RWPE1 (cell line): ENCODE results near the gene ZNF577.

Source experiments
- CTCF ChIA-PET: fragments of 350-600 bp; sonication (Branson Sonifier 250); formaldehyde crosslinking; extraction: SDS; loops from one replicate; lab custom pipeline; 2021; lab: Yijun Ruan, JAX
- POLR2A ChIA-PET: fragments of 400-600 bp; formaldehyde crosslinking; extraction: SDS; loops from one replicate; lab custom pipeline; 2020; ENCODE audit warnings: antibody characterized with exemption; ENCODE audit not compliant: low non-redundant PET; lab: Yijun Ruan, JAX
- DNase-seq: peaks from one replicate; pipeline ENCODE4 v3.0.0; 2012; ENCODE audit warnings: low spot score
- H3K27ac ChIP-seq: fragments of 450-650 bp; 2 replicates; pipeline ENCODE4 v1.5.1; 2017
- CTCF ChIP-seq: fragments of 450-650 bp; conservative IDR thresholded peaks from 2 replicates; pipeline ENCODE4 v1.5.1; 2017; ENCODE audit warnings: low read depth, mild to moderate bottlenecking

ZNF577 gene

GRCh38 chr19:51822325-51822724 is 65.4 kb downstream of the ZNF577 start:
- H3K27ac ChIP-seq, result no peak overlapping the region
- POLR2A ChIA-PET, result interaction anchor here (0.6 kb wide), 1 partner anchor 276 kb away, joined by 3 read pairs; no protein-coding TSS in a partner anchor
- no peak for TF ChIP-seq CTCF
- DNase-seq, result no peak
- CTCF ChIA-PET, result no interaction called here

- no peak for DNase-seq
- ChIA-PET POLR2A (interaction anchor here (0.6 kb wide), 1 partner anchor 276 kb away, joined by 3 read pairs; no protein-coding TSS in a partner anchor), CTCF (no interaction called here)
- no peak for TF ChIP-seq CTCF
- no peak overlapping the region for H3K27ac ChIP-seq
These were observed 65.8 kb downstream of the ZNF577 start for GRCh38 chr19:51821921-51822320.

GRCh38 chr19:51821456-51821855 is 66.3 kb downstream of the ZNF577 start:
- DNase-seq, result no peak
- H3K27ac ChIP-seq, result no peak overlapping the region
- ChIA-PET CTCF (no interaction called here), POLR2A (no interaction called here)
- TF ChIP-seq CTCF, result no peak
